Effector CD4-positive, alpha-beta T cell (primary cell): ENCODE data around the gene EXOSC10.
"Not testable (repeated sequence)": the region's sequence is repeated elsewhere in the genome, so short reads cannot be mapped to it uniquely, and the experiment has no call there.

Source experiments
- DNase-seq: peaks from one replicate; pipeline ENCODE4 v3.0.0-alpha.2; 2020

EXOSC10 gene

DNA sequence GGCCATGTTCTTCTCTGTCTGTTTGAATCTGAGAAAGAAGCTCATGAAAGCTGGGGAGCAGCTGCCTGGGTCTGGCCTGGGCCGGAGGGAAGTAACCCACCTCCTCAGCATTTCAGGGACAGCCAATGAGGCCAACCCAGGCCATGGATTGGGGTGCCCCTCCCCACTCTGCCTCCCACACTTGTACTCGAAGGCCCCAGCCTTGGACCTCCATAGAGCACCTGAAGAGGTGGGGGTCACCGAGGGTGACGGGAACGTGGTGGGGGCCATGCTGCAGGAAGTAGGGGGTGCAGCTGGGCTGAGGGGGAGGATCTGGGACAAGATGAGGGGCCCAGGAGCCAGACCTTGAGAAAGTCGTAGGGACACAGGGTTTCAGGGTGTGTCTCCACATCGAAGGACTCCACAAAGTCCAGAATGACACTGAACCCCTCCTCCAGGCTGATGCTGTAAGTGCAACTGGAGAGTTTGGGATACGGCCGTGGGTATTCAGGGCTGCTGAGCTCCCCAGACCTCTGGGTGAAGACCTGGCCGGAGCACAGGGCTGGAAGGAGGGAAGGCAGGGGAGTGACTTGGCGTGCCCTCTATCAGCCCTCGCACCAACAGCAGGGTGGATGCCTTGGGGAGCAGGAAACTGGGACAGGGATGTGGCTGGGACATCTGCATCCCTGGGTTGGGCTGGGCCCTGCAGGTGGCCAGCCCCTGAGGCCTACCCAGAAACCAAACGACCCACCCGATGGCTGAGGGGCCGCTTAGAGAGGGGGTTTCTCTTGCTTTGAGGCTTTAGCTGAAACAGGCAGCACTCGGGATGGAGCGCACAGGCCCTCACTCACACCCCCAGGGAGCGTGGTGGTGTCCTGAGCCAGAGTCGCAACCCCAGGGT lies 56.4 kb downstream of the EXOSC10 start:
- no peak for DNase-seq

GRCh38 chr1:11042065-11042464 lies 57.6 kb downstream of the EXOSC10 start:
- DNase-seq: no peak

- DNase-seq: no peak
These were observed 58.6 kb downstream of the EXOSC10 start for GRCh38 chr1:11041048-11041447.

- DNase-seq: not testable (repeated sequence)
These were observed 59.6 kb downstream of the EXOSC10 start for GRCh38 chr1:11040105-11040429.

DNA sequence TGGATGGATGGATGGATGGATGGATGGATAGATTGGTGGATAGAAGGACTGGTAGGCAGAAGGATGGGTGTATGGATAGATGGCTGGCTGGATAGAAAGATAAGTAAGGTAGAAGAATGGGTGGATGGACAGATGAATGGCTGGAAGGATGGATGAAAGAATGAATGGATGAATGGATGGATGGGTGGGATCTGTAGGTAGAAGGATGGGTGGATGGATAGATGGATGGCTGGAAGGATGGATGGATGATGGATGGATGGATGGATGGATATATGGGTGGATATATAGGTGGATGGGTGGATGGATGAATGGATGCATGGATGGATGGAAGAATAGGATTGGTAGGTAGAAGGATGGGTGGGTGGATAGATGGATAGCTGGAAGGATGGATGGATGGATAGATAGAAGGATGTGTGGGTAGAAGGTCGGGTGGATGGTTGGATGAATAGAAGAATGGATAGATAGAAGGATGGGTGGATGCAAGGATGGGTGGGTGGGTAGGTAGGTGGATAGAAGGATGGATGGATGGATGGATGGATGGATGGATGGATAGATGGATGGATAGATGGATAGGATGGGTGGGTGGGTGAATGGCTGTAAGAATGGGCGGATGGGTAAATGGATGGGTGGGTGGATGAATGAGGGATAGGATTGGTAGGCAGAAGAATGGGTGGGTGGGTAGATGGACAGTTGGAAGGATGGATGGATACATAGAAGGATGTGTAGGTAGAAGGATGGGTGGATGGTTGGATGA lies 60.1 kb downstream of the EXOSC10 start:
- DNase-seq: no peak

DNA sequence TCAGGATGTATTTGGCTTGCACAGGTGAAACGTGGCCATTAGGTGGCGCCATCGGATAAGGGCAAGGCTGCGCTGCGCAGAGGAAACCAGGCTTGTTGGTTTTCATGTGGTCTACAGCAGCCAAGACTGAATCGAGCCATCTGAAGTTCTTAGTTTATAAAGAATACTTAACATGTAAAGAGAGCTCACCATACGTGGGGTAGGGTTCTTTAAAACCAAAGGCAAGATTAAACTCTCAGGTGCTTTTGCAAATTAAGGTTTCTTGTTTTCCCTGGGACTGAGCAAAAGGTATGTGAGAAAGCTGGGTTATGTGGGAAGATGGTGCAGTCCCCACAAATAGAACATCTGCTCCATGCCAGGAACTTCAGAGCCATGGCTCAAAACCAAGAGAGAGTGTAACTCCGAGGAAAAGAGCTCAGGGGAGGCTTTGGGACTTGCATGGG lies 61.9 kb downstream of the EXOSC10 start:
- peak; percentile 89 for DNase-seq

- DNase-seq: not testable (repeated sequence)
These were observed 62.5 kb downstream of the EXOSC10 start for GRCh38 chr1:11037019-11037739.

GRCh38 chr1:11031624-11032262 lies 67.9 kb downstream of the EXOSC10 start:
- no peak for DNase-seq

DNA sequence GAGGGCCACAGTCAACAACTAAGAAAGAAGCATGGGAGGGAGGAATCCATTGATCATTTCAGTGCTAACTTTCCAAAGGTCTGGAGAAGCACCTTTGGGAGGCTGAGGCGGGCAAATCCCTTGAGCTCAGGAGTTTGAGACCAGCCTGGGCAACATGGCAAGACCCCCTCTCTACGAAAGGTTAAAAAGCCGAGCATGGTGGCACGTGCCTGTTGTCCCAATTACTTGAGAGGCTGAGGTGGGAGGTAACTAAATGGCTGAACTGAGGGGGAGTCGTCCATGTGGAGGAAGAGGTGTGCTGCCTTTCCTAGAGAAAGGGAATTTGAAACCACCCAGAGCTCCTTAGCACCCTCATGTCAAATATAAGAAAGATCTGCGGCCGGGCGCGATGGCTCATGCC lies 68.8 kb downstream of the EXOSC10 start:
- DNase-seq: no peak

- no peak for DNase-seq
These were observed 71.7 kb downstream of the EXOSC10 start for GRCh38 chr1:11028018-11028417.

DNA sequence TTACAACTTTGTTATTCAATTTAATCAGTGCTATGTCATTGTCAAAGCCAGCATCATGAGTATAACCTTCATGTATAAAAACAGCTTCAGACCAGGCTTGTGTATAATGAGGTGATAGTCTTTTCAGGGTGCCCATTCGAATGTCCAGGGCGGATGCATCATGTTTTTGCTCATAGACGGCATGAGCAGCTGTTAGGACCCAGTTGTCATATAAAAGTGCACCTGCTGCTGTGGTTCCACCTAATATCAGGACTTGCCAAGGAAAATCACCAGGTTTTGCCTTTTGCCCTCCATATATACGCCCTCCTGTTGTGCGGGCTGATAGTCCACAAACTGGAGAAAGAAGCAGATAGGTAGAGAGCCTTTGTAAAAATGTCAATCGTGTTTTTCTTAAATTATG lies 72.4 kb downstream of the EXOSC10 start:
- no peak for DNase-seq

GRCh38 chr1:11026903-11027302 lies 72.8 kb downstream of the EXOSC10 start:
- no peak for DNase-seq

DNA sequence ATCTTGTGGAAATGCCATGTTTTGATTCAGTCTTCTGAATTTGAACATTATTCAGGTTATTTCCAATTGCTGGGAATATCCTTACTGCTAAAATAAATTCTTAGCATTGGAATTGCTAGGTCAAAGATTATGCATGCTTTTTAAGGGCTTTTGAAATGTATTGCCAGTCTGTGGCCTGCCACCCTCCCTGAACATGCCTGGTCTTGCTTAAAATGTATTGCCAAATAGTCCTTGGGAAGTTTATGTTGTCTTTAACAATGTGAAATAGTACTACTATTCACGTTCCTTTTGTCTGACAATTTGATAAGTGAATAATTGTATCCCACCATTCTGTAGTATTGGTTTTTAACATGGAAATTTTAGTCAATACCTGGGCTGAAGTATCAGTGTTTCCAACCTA lies 73.6 kb downstream of the EXOSC10 start:
- DNase-seq: no peak

DNA sequence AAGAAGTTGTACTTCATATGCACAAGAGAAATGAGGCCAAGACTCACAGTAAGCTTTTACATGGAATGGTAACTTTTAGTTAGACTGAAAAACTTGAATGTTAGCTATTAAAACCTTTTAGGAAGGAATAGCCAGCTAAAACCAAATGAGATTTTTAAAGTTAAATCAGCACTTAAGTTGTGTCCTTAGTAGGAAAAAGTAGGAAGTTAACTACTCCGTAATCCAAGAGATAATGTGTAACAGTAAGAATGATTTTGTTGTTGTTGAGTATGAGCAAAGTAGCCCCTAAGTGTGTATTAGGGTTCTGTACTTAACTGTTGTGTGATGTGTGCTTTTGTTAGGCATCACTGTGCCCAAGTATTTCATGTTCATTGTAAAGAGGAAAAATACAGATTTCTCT lies 74.1 kb downstream of the EXOSC10 start:
- DNase-seq: no peak

- no peak for DNase-seq
These were observed 74.8 kb downstream of the EXOSC10 start for GRCh38 chr1:11024874-11025203.

- no peak for DNase-seq
These were observed 75.4 kb downstream of the EXOSC10 start for GRCh38 chr1:11024154-11024873.

DNA sequence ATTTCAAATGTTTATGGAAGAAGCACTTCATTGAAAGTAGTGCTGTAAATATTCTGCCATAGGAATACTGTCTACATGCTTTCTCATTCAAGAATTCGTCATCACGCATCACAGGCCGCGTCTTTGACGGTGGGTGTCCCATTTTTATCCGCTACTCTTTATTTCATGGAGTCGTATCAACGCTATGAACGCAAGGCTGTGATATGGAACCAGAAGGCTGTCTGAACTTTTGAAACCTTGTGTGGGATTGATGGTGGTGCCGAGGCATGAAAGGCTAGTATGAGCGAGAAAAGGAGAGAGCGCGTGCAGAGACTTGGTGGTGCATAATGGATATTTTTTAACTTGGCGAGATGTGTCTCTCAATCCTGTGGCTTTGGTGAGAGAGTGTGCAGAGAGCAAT lies 76.5 kb downstream of the EXOSC10 start:
- DNase-seq: no peak

DNA sequence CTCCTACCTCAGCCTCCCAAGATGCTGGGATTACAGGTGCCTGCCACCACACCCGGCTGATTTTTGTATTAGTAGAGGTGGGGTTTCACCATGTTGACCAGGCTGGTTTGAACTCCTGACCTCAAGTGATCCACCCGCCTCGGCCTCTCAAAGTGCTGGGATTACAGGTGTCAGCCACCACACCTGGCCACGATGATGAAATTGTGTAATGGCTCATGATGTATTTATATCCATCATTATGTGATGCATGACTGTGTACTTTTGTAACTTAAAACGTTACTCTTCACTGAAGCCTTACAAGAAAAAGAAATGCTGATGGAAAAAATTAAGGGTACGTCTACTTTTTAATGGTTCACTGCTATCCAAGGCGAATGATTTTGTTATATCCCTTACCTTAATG lies 79.7 kb downstream of the EXOSC10 start:
- no peak for DNase-seq

- DNase-seq: not testable (repeated sequence)
These were observed 80.3 kb downstream of the EXOSC10 start for GRCh38 chr1:11019358-11019757.
